Smooth muscle cell (in vitro differentiated cells): Measurements from ENCODE around the gene SLC23A1. TPM values are rescaled to one million over a fixed set of nuclear protein-coding genes. Genes with fewer than 3 reads are reported as not detected.

Experiments used
- DNase-seq: peaks from one replicate; lab custom pipeline; 2025; ENCODE audit not compliant: unreplicated experiment; lab: John Stamatoyannopoulos, UW
- H2AFZ ChIP-seq: fragments of 200-600 bp; sonication (generic); 2 replicates; pipeline ENCODE4 v1.6.0; 2016; ENCODE audit warnings: antibody characterized with exemption, low read depth, mild to moderate bottlenecking
- H3F3A ChIP-seq: fragments of 200-600 bp; sonication (generic); 2 replicates; pipeline ENCODE4 v1.6.0; 2017; ENCODE audit warnings: antibody characterized with exemption, low read depth
- H3K27ac ChIP-seq: fragments of 200-600 bp; sonication (generic); 2 replicates; pipeline ENCODE4 v1.5.1; 2016; ENCODE audit warnings: low read depth, mild to moderate bottlenecking
- H3K27me3 ChIP-seq: fragments of 200-600 bp; sonication (generic); 2 replicates; pipeline ENCODE4 v1.6.1; 2016; ENCODE audit warnings: low read depth, mild to moderate bottlenecking
- H3K36me3 ChIP-seq: fragments of 200-600 bp; sonication (generic); 2 replicates; pipeline ENCODE4 v1.5.1; 2016; ENCODE audit warnings: low read depth
- H3K4me1 ChIP-seq: fragments of 200-600 bp; sonication (generic); 2 replicates; pipeline ENCODE4 v1.5.1; 2016; ENCODE audit warnings: low read depth
- H3K4me2 ChIP-seq: fragments of 200-600 bp; sonication (generic); 2 replicates; pipeline ENCODE4 v1.6.0; 2016; ENCODE audit warnings: mild to moderate bottlenecking
- H3K4me3 ChIP-seq: fragments of 200-600 bp; sonication (generic); 2 replicates; pipeline ENCODE4 v1.5.1; 2016; ENCODE audit warnings: mild to moderate bottlenecking
- H3K79me2 ChIP-seq: fragments of 200-600 bp; sonication (generic); 2 replicates; pipeline ENCODE4 v1.6.0; 2016; ENCODE audit warnings: low read depth, mild to moderate bottlenecking
- H3K9ac ChIP-seq: fragments of 200-600 bp; sonication (generic); 2 replicates; pipeline ENCODE4 v1.6.0; 2016; ENCODE audit warnings: low read depth
- H3K9me3 ChIP-seq: fragments of 200-600 bp; sonication (generic); replicated peaks from 2 replicates; pipeline ENCODE4 v1.5.1; 2016; ENCODE audit warnings: low read depth
- H4K20me1 ChIP-seq: fragments of 200-600 bp; sonication (generic); 2 replicates; pipeline ENCODE4 v1.6.0; 2016; ENCODE audit warnings: low read depth
- CTCF ChIP-seq: fragments of 200-600 bp; sonication (generic); IDR thresholded peaks from 2 replicates; pipeline ENCODE4 v1.5.1; 2017; ENCODE audit warnings: borderline replicate concordance, mild to moderate bottlenecking, antibody characterized with exemption; ENCODE audit not compliant: insufficient read depth, poor library complexity, severe bottlenecking
- WGBS: methylation state at CpG from one replicate; pipeline ENCODE4 v1.1.7; 2016; ENCODE audit warnings: low lambda C conversion rate; 5-methylcytosine and 5-hydroxymethylcytosine counted together
- polyA plus RNA-seq: library from polyadenylated mRNA; unstranded; fragments of >200 nt; fragmentation: Nextera tagmentation; extraction: Ambion mirVana; gene quantifications from 2 replicates; pipeline ENCODE4 v1.2.1, GENCODE V29; 2016
- total RNA-seq: library from RNA; depleted of rRNA; stranded (reverse); fragments of >200 nt; gene quantifications from 2 replicates; pipeline ENCODE4 v1.2.3, GENCODE V29; 2014

SLC23A1 gene
- total and polyA plus RNA-seq, 2 experiments from 2014 or later = 0.22 TPM; not detected in 1

GRCh38 chr5:139419226-139420192 is 36.4 kb upstream of the SLC23A1 start:
- H3K27me3 ChIP-seq = no peaks in the 10 kb centered on the region
- H3K4me1 ChIP-seq = peaks cover 17% of the 10 kb centered on the region
- no peak overlapping the region for H2AFZ ChIP-seq
- H3K36me3 ChIP-seq = no peaks in the 10 kb centered on the region
- WGBS = 92% methylated on average over 9 of the region's 9 CpGs
- H3K4me2 ChIP-seq = no peak overlapping the region
- no peaks in the 10 kb centered on the region for H3K9me3 ChIP-seq
- H4K20me1 ChIP-seq = no peaks in the 10 kb centered on the region
- H3K27ac ChIP-seq = no peak overlapping the region
- H3K79me2 ChIP-seq = no peaks in the 10 kb centered on the region
- no peak overlapping the region for H3K4me3 ChIP-seq
- no peaks in the 10 kb centered on the region for H3F3A ChIP-seq
- no peak for TF ChIP-seq CTCF
- no peak overlapping the region for H3K9ac ChIP-seq
- no peak for DNase-seq

- WGBS = 88% methylated on average over 1 of the region's 1 CpG
- Histone ChIP-seq H3K4me2 (no peak overlapping the region), H3F3A (no peaks in the 10 kb centered on the region)
Observed at GRCh38 chr5:139418793-139419192, 35.7 kb upstream of the SLC23A1 start.

GRCh38 chr5:139417214-139417613 is 34.1 kb upstream of the SLC23A1 start:
- no peak for DNase-seq
- no peak for TF ChIP-seq CTCF
- H3K4me3 ChIP-seq = no peak overlapping the region
- no peaks in the 10 kb centered on the region for H4K20me1 ChIP-seq
- H3K9me3 ChIP-seq = no peaks in the 10 kb centered on the region
- no peak overlapping the region for H3K27ac ChIP-seq
- H3K27me3 ChIP-seq = no peaks in the 10 kb centered on the region
- H2AFZ ChIP-seq = no peak overlapping the region
- H3K79me2 ChIP-seq = no peaks in the 10 kb centered on the region
- H3F3A ChIP-seq = no peaks in the 10 kb centered on the region
- H3K4me1 ChIP-seq = peaks cover 17% of the 10 kb centered on the region
- H3K9ac ChIP-seq = no peak overlapping the region
- H3K36me3 ChIP-seq = no peaks in the 10 kb centered on the region
- WGBS = 79% methylated on average over 4 of the region's 4 CpGs
- no peak overlapping the region for H3K4me2 ChIP-seq

More at GRCh38 chr5:139418793-139419192, 35.7 kb upstream of the SLC23A1 start:
- no peak overlapping the region for H3K9ac ChIP-seq
- no peaks in the 10 kb centered on the region for H3K27me3 ChIP-seq
- H3K4me3 ChIP-seq = no peak overlapping the region
- H3K36me3 ChIP-seq = no peaks in the 10 kb centered on the region
- no peaks in the 10 kb centered on the region for H3K79me2 ChIP-seq
- no peak for DNase-seq
- TF ChIP-seq CTCF = no peak
- no peaks in the 10 kb centered on the region for H4K20me1 ChIP-seq
- peaks cover 17% of the 10 kb centered on the region for H3K4me1 ChIP-seq
- H3K27ac ChIP-seq = no peak overlapping the region
- H3K9me3 ChIP-seq = no peaks in the 10 kb centered on the region
- H2AFZ ChIP-seq = no peak overlapping the region
